Uterus (tissue), 4 donors: ENCODE measurements around the gene FCHSD2. TPM values are rescaled to one million over a fixed set of nuclear protein-coding genes. Genes with fewer than 3 reads are reported as not detected.
A peak's percentile ranks its signal among the peaks of the same experiment; 100 is the strongest.

ENCODE experiments used
- DNase-seq, 2 donors: peaks; one replicate each; pipeline ENCODE4 v3.0.0-alpha.2; 2019 to 2020
- H3K27ac ChIP-seq, 2 donors: fragments of 200-600 bp; sonication (generic); 1 replicate in 1 of 2; 2 replicates in 1 of 2; pipeline ENCODE4 v1.5.1; 2016 to 2018
- H3K27me3 ChIP-seq, 2 donors: fragments of 200-600 bp; sonication (generic); one replicate each; pipeline ENCODE4 v1.5.1; 2018 to 2019; ENCODE audit warnings: control low read depth in 1 of 2
- H3K36me3 ChIP-seq, 2 donors: fragments of 200-600 bp; sonication (generic); one replicate each; pipeline ENCODE4 v1.5.1; 2019; ENCODE audit warnings: control low read depth in 1 of 2
- H3K4me1 ChIP-seq, 2 donors: fragments of 200-600 bp; sonication (generic); one replicate each; pipeline ENCODE4 v1.5.1; 2018 to 2019; ENCODE audit warnings: control low read depth in 1 of 2
- H3K4me3 ChIP-seq, 2 donors: fragments of 200-600 bp; sonication (generic); 1 replicate in 1 of 2; 2 replicates in 1 of 2; pipeline ENCODE4 v1.5.1; 2018 to 2019; ENCODE audit warnings: mild to moderate bottlenecking in 1 of 2
- H3K9me3 ChIP-seq, 2 donors: fragments of 200-600 bp; sonication (generic); one replicate each; pipeline ENCODE4 v1.5.1; 2019; ENCODE audit warnings: control low read depth in 1 of 2
- CTCF ChIP-seq, 4 experiments: fragments of 200-600 bp in 2 of 4; fragments of 450-650 bp in 2 of 4; sonication (generic) in 2 of 4; IDR thresholded peaks; one replicate each; pipeline ENCODE4 v1.5.1; 2016 to 2019; ENCODE audit warnings: antibody characterized with exemption in 4 of 4, mild to moderate bottlenecking in 2 of 4, moderate library complexity in 1 of 4
- POLR2A ChIP-seq, 2 donors: fragments of 450-650 bp; IDR thresholded peaks; one replicate each; pipeline ENCODE4 v1.6.1; 2016; ENCODE audit warnings: antibody characterized with exemption in 2 of 2, mild to moderate bottlenecking in 1 of 2, moderate library complexity in 1 of 2
- intact Hi-C: fragments of 100-400 bp; cut with DNase I; formaldehyde crosslinking; loops from one replicate; pipeline ENCODE4 v1.15.1; 2023; ENCODE audit warnings: low total_unique reads
- total RNA-seq, 4 donors: library from RNA; depleted of rRNA in 3 of 4; stranded (reverse); fragments of >200 nt in 3 of 4; gene quantifications; one replicate each; pipeline versions ENCODE4 v1.1.0 to v1.2.4, GENCODE V29; 2014 to 2023
- donor health status: DM: yes; HTN: yes; CAD: no.

The FCHSD2 gene
- total RNA-seq, 4 donors from 2014 or later, result 13.6 to 73.9 (median 27.7) TPM

DNA sequence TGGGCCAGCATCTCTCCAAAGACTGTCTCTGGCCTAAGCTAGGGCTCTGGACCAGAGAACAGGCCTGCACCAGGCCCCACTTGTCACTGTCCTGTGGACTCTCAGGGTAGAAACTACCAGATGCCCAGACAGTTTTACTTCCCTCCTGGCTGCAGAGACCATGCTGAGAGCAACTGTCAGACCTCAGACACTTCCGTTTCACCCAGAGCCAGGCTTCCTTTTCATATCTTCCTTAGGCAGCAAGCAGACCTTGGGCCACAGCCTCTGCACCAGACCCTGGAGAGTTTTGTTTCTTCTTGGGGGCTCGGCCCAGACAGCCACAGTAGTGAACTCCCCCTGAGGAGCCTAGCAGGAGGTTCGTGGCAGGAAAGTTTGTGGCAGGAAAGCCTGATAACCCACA lies 12.1 kb upstream of the FCHSD2 start:
- no peak overlapping the region for H3K27ac ChIP-seq
- H3K4me1 ChIP-seq, result no peaks in the 10 kb centered on the region
- H3K36me3 ChIP-seq, result no peaks in the 10 kb centered on the region
- H3K9me3 ChIP-seq, result no peaks in the 10 kb centered on the region
- TF ChIP-seq CTCF (IDR thresholded peaks at IDR 0.05), result no peak
- no peak for TF ChIP-seq POLR2A (IDR thresholded peaks at IDR 0.05)
- intact Hi-C loops, result no loop called here
- DNase-seq, result peak in 1 of 2 donors; percentile 7
- no peak overlapping the region for H3K4me3 ChIP-seq
- no peaks in the 10 kb centered on the region for H3K27me3 ChIP-seq

- TF ChIP-seq CTCF (IDR thresholded peaks at IDR 0.05) (no peak), POLR2A (IDR thresholded peaks at IDR 0.05) (no peak)
Observed at GRCh38 chr11:73152861-73153483, 10.9 kb upstream of the FCHSD2 start.

GRCh38 chr11:73152086-73152853 lies 10.2 kb upstream of the FCHSD2 start:
- H3K4me3 ChIP-seq, result no peak overlapping the region
- TF ChIP-seq CTCF (IDR thresholded peaks at IDR 0.05) (no peak), POLR2A (IDR thresholded peaks at IDR 0.05) (no peak)
- H3K9me3 ChIP-seq, result no peaks in the 10 kb centered on the region
- no peak overlapping the region for H3K27ac ChIP-seq
- no peaks in the 10 kb centered on the region for H3K36me3 ChIP-seq
- intact Hi-C loops, result no loop called here
- no peaks in the 10 kb centered on the region for H3K27me3 ChIP-seq
- no peaks in the 10 kb centered on the region for H3K4me1 ChIP-seq
- no peak for DNase-seq

More at GRCh38 chr11:73152861-73153483, 10.9 kb upstream of the FCHSD2 start:
- Histone ChIP-seq H3K4me3 (no peak overlapping the region), H3K4me1 (no peaks in the 10 kb centered on the region), H3K36me3 (no peaks in the 10 kb centered on the region), H3K27me3 (no peaks in the 10 kb centered on the region), H3K27ac (no peak overlapping the region), H3K9me3 (no peaks in the 10 kb centered on the region)
- no peak for DNase-seq
- intact Hi-C loops, result no loop called here

DNA sequence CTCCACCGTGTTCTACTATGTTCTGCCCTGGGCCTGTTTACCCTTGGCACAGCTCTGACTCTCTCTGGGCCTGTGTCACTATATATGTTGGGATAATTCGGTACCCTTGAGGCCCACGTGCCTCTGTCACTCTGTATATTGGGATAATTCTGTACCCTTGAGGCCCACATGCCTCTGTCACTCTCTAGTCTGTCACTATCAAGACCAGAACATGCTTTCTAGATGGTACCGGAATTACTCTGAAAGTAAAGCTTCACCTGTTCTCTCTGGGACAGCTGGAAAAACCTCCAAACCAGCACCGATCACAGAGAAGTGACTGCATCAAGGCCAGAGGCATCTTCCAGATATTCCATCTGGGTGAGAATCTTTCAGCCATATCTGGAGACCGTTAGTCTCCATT lies 9.3 kb upstream of the FCHSD2 start:
- no peak for DNase-seq
- Histone ChIP-seq H3K36me3 (no peaks in the 10 kb centered on the region), H3K4me3 (no peak overlapping the region), H3K27ac (no peak overlapping the region), H3K9me3 (no peaks in the 10 kb centered on the region), H3K4me1 (no peaks in the 10 kb centered on the region), H3K27me3 (no peaks in the 10 kb centered on the region)
- intact Hi-C loops, result no loop called here
- no peak for TF ChIP-seq CTCF (IDR thresholded peaks at IDR 0.05)
- TF ChIP-seq POLR2A (IDR thresholded peaks at IDR 0.05), result no peak

DNA sequence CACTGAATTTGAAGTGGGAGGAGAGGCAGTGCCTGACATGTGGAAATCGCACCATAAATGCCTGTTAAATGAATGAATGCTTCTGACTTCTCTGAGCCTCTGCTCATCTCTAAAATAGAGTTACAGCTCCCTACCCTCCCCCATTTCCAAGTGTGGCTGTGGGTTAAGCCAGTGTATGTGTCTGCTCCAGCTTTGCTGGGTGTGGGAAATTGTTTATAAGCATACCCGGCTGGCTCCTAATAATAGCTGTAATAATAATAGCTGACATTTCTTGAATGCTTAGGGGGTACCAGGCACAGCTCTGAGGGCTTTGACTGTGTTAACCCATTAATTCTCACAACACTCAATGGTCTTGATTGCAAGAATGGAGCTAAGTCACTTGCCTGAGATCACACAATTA lies 7.0 kb upstream of the FCHSD2 start:
- H3K4me3 ChIP-seq, result no peak overlapping the region
- H3K27me3 ChIP-seq, result no peaks in the 10 kb centered on the region
- no peaks in the 10 kb centered on the region for H3K4me1 ChIP-seq
- H3K9me3 ChIP-seq, result no peaks in the 10 kb centered on the region
- no peak for DNase-seq
- intact Hi-C loops, result no loop called here
- H3K27ac ChIP-seq, result no peak overlapping the region
- TF ChIP-seq POLR2A (IDR thresholded peaks at IDR 0.05), result no peak
- TF ChIP-seq CTCF (IDR thresholded peaks at IDR 0.05), result no peak
- no peaks in the 10 kb centered on the region for H3K36me3 ChIP-seq
